C4-2B (cell line): ENCODE results near the gene SULT1C2.

Experiments used
- CTCF ChIP-seq: fragments of 450-650 bp; conservative IDR thresholded peaks from 2 replicates; pipeline ENCODE4 v1.5.1; 2017; ENCODE audit warnings: mild to moderate bottlenecking
- ZFX ChIP-seq: fragments of 450-650 bp; IDR thresholded peaks from 2 replicates; pipeline ENCODE4 v1.6.1; 2017

DNA sequence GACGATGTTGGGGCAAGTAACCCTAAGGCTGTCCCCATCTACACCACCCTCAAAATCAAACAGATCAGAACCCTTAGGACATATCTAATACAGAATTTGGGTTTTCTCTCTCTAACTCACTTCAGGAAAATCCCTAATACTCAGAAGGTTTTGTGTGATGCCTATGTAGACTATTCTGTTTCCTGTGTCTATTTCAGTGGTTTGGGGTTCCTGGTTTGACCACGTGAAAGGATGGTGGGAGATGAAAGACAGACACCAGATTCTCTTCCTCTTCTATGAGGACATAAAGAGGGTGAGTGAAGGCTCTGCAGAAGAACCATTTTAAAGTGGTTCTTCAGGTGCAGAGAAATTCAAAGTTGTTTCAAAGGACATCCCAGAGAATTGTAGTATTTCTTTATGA lies 16.3 kb downstream of the SULT1C2 start:
- TF ChIP-seq CTCF (no peak), ZFX (no peak)
